Stimulated activated CD8-positive, alpha-beta memory T cell treated with anti-CD3 and anti-CD28 coated beads, Interleukin-4, amount 100 ng/mL, for 24 hours (primary cell): ENCODE measurements around the gene FBXO39.
"Not testable (repeated sequence)": the region's sequence is repeated elsewhere in the genome, so short reads cannot be mapped to it uniquely, and the experiment has no call there.

ENCODE experiments used
- DNase-seq: peaks from one replicate; pipeline ENCODE4 v3.0.0-alpha.2; 2020; ENCODE audit warnings: low read depth

Gene FBXO39

GRCh38 chr17:6793748-6794493, 17.9 kb downstream of the FBXO39 start:
- no peak for DNase-seq

- DNase-seq = no peak
These were observed 20.2 kb downstream of the FBXO39 start for GRCh38 chr17:6796017-6796886.

GRCh38 chr17:6796887-6797490, 21.0 kb downstream of the FBXO39 start:
- no peak for DNase-seq

GRCh38 chr17:6797718-6798351, 21.8 kb downstream of the FBXO39 start:
- DNase-seq = no peak

GRCh38 chr17:6799738-6800137, 23.7 kb downstream of the FBXO39 start:
- DNase-seq = no peak

GRCh38 chr17:6800422-6801027, 24.5 kb downstream of the FBXO39 start:
- no peak for DNase-seq

GRCh38 chr17:6811510-6811909, 35.5 kb downstream of the FBXO39 start:
- no peak for DNase-seq

GRCh38 chr17:6812295-6812694, 36.3 kb downstream of the FBXO39 start:
- no peak for DNase-seq

GRCh38 chr17:6815775-6816174, 39.8 kb downstream of the FBXO39 start:
- no peak for DNase-seq

GRCh38 chr17:6816368-6816767, 40.4 kb downstream of the FBXO39 start:
- DNase-seq = not testable (repeated sequence)

- no peak for DNase-seq
These were observed 42.9 kb downstream of the FBXO39 start for GRCh38 chr17:6818938-6819337.

GRCh38 chr17:6823011-6823442, 47.0 kb downstream of the FBXO39 start:
- no peak for DNase-seq

GRCh38 chr17:6830383-6830986, 54.5 kb downstream of the FBXO39 start:
- no peak for DNase-seq

GRCh38 chr17:6831661-6832263, 55.7 kb downstream of the FBXO39 start, which contains the start of gene TEKT1:
Gene TEKT1, minus strand, starts transcription at chr17:6831729. Its CDS starts 1,353 bp downstream, at chr17:6830376.
- peak; percentile 55 for DNase-seq
